PC-9 (cell line): ENCODE data around the gene LRRC46. TPM values are rescaled to one million over a fixed set of nuclear protein-coding genes. Genes with fewer than 3 reads are reported as not detected.

Source experiments
- BruUV-seq: library from RNA; stranded (reverse); fragments of 400-500 nt; replicated peaks from 2 replicates; lab custom pipeline; 2021; lab: Mats Ljungman, UMichigan
- CTCF ChIA-PET: fragments of 300-600 bp; sonication (Branson Sonifier 250); formaldehyde crosslinking; loops from one replicate; lab custom pipeline; 2022; ENCODE audit warnings: antibody characterized with exemption; lab: Charles Lee
- POLR2A ChIA-PET: fragments of 300-600 bp; sonication (Branson Sonifier 250); formaldehyde crosslinking; loops from one replicate; lab custom pipeline; 2022; ENCODE audit warnings: antibody characterized with exemption; ENCODE audit not compliant: unreplicated experiment; lab: Charles Lee
- DNase-seq, 2 experiments: peaks; one replicate each; pipeline versions ENCODE4 v3.0.0 to v3.0.0-alpha.2; 2015 to 2022; ENCODE audit warnings: mixed read lengths in 1 of 2
- H2AFZ ChIP-seq: fragments of 200-600 bp; sonication (generic); 2 replicates; pipeline ENCODE4 v1.8.1; 2017; ENCODE audit warnings: antibody characterized with exemption
- H3F3A ChIP-seq: fragments of 200-600 bp; sonication (generic); 2 replicates; pipeline ENCODE4 v1.8.1; 2017; ENCODE audit warnings: antibody characterized with exemption, mild to moderate bottlenecking, low read depth; ENCODE audit not compliant: insufficient read depth
- H3K27ac ChIP-seq: fragments of 200-600 bp; sonication (generic); 2 replicates; pipeline ENCODE4 v1.6.1; 2016; ENCODE audit warnings: mixed run types
- H3K27me3 ChIP-seq: fragments of 200-600 bp; sonication (generic); 2 replicates; pipeline ENCODE4 v1.6.1; 2016; ENCODE audit warnings: low read depth, mixed run types; ENCODE audit not compliant: insufficient read depth
- H3K36me3 ChIP-seq: fragments of 200-600 bp; sonication (generic); 2 replicates; pipeline ENCODE4 v1.6.1; 2016; ENCODE audit warnings: low read depth, mixed run types
- H3K4me1 ChIP-seq: fragments of 200-600 bp; sonication (generic); replicated peaks from 2 replicates; pipeline ENCODE4 v1.6.1; 2016; ENCODE audit warnings: mixed run types; ENCODE audit not compliant: insufficient read depth
- H3K4me2 ChIP-seq: fragments of 200-600 bp; sonication (generic); 2 replicates; pipeline ENCODE4 v1.6.1; 2017; ENCODE audit warnings: mixed run types
- H3K4me3 ChIP-seq: fragments of 200-600 bp; sonication (generic); 2 replicates; pipeline ENCODE4 v1.6.1; 2016; ENCODE audit warnings: mixed run types
- H3K79me2 ChIP-seq: fragments of 200-600 bp; sonication (generic); 2 replicates; pipeline ENCODE4 v1.6.1; 2017; ENCODE audit warnings: low read depth, mixed run types
- H3K9me2 ChIP-seq: fragments of 200-600 bp; sonication (generic); 2 replicates; pipeline ENCODE4 v1.8.1; 2017; ENCODE audit warnings: mild to moderate bottlenecking; ENCODE audit not compliant: insufficient read depth
- H3K9me3 ChIP-seq: fragments of 200-600 bp; sonication (generic); 2 replicates; pipeline ENCODE4 v1.8.1; 2016; ENCODE audit warnings: low read depth; ENCODE audit not compliant: insufficient read depth
- H4K20me1 ChIP-seq: fragments of 200-600 bp; sonication (generic); 2 replicates; pipeline ENCODE4 v1.8.1; 2017; ENCODE audit not compliant: insufficient read depth
- CTCF ChIP-seq: fragments of 200-600 bp; sonication (generic); conservative IDR thresholded peaks from 2 replicates; pipeline ENCODE4 v1.6.1; 2017; ENCODE audit warnings: mixed run types, antibody characterized with exemption, mild to moderate bottlenecking, moderate library complexity
- EZH2 ChIP-seq: fragments of 200-600 bp; sonication (generic); IDR thresholded peaks from 2 replicates; pipeline ENCODE4 v1.8.0; 2017; ENCODE audit warnings: antibody characterized with exemption, low read depth
- intact Hi-C: fragments of 100-400 bp; cut with micrococcal nuclease; formaldehyde crosslinking; loops from one replicate; pipeline ENCODE4 v1.10.0; 2022; ENCODE audit not compliant: unreplicated experiment
- total RNA-seq: library from RNA; stranded (reverse); gene quantifications from 2 replicates; pipeline ENCODE4 v1.2.3, GENCODE V29; 2021

Gene LRRC46
- total RNA-seq, 1 experiment from 2014 or later = 1.9 TPM

GRCh38 chr17:47821424-47822391 is 9.8 kb upstream of the LRRC46 start, which contains the start of gene OSBPL7:
Gene OSBPL7 (minus strand): TSS chr17:47821794. CDS start chr17:47820278, 1,516 bp downstream.
- no peaks in the 10 kb centered on the region for H3K9me3 ChIP-seq
- intact Hi-C loops = loop anchor here (2.0 kb wide), 1 partner anchor 23 kb away; no protein-coding TSS in a partner anchor
- peak within 1 kb of the TSS; percentile 66 for H2AFZ ChIP-seq
- H3K27me3 ChIP-seq = no peaks in the 10 kb centered on the region
- peaks cover 24% of the 10 kb centered on the region for H3K79me2 ChIP-seq
- peaks cover 30% of the 10 kb centered on the region for H3K4me1 ChIP-seq
- H3F3A ChIP-seq = peaks cover 38% of the 10 kb centered on the region
- peak within 1 kb of the TSS; percentile 90 for H3K4me3 ChIP-seq
- DNase-seq = peak; percentile 81 to 90
- POLR2A ChIA-PET = interaction anchor here (0.6 to 1.0 kb wide), 3 partner anchors 10 to 1151 kb away, joined by 3 to 9 read pairs (median 5); partner anchors contain the start of genes ATP5MC1, LRRC46 and MRPL10
- CTCF ChIA-PET = interaction anchor here (0.5 to 0.6 kb wide), 3 partner anchors 10 to 206 kb away, joined by 3 to 5 read pairs (median 3); partner anchors contain the start of genes LRRC46 and MRPL10
- BruUV-seq = no TSS peak
- no peak; the same call in 1 of the 2 replicates for TF ChIP-seq CTCF
- no peak for TF ChIP-seq EZH2
- peak within 1 kb of the TSS; percentile 91 for H3K4me2 ChIP-seq
- H3K27ac ChIP-seq = peak within 1 kb of the TSS; percentile 79
- peaks cover 36% of the 10 kb centered on the region for H3K36me3 ChIP-seq
- no peaks in the 10 kb centered on the region for H3K9me2 ChIP-seq
- H4K20me1 ChIP-seq = no peaks in the 10 kb centered on the region; the same call in 1 of the 2 replicates

DNA sequence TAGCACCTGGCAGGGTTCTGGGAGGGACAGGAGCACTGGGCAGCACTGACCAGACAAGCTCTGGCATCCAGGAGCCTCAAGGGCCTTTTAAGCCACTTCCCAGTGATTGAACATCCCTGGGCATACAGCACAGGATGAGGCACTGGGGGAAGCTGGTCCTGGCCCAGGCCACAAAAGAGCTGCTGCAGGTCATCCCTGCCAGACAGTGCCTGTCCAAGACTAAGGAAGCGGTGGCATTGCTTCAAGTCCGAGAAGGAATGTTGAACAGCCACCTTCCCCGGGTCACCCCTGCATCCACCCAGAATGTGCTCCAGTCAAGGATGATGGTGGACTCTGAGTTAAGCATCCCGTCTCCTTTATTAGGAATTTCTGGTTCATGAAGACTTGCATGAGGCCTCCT is 8.7 kb upstream of the LRRC46 start:
- Histone ChIP-seq H3K36me3 (peaks cover 39% of the 10 kb centered on the region), H3K4me3 (no peak overlapping the region), H3K4me2 (peak overlapping the region; percentile 91), H3K4me1 (peaks cover 30% of the 10 kb centered on the region), H2AFZ (no peak overlapping the region), H3K79me2 (peaks cover 24% of the 10 kb centered on the region), H3K9me3 (no peaks in the 10 kb centered on the region), H4K20me1 (no peaks in the 10 kb centered on the region; the same call in 1 of the 2 replicates), H3F3A (peaks cover 38% of the 10 kb centered on the region), H3K27me3 (no peaks in the 10 kb centered on the region), H3K27ac (peak overlapping the region; percentile 79; the same call in 1 of the 2 replicates), H3K9me2 (no peaks in the 10 kb centered on the region)
- ChIA-PET POLR2A (no interaction called here), CTCF (interaction anchor here (0.5 kb wide), 1 partner anchor 89 kb away, joined by 3 read pairs; no protein-coding TSS in a partner anchor)
- DNase-seq = no peak
- BruUV-seq = no TSS peak
- no peak for TF ChIP-seq EZH2
- no peak for TF ChIP-seq CTCF
- intact Hi-C loops = no loop called here

GRCh38 chr17:47823519-47823918 is 8.0 kb upstream of the LRRC46 start:
- Histone ChIP-seq H3K79me2 (peaks cover 25% of the 10 kb centered on the region), H3K4me2 (no peak overlapping the region), H3K36me3 (peaks cover 38% of the 10 kb centered on the region), H3K9me2 (no peaks in the 10 kb centered on the region), H2AFZ (no peak overlapping the region), H3K4me3 (no peak overlapping the region), H3K27me3 (no peaks in the 10 kb centered on the region), H4K20me1 (no peaks in the 10 kb centered on the region; the same call in 1 of the 2 replicates), H3K4me1 (peaks cover 30% of the 10 kb centered on the region), H3F3A (peaks cover 38% of the 10 kb centered on the region), H3K9me3 (no peaks in the 10 kb centered on the region), H3K27ac (no peak overlapping the region)
- BruUV-seq = no TSS peak
- ChIA-PET CTCF (no interaction called here), POLR2A (no interaction called here)
- TF ChIP-seq CTCF = no peak
- TF ChIP-seq EZH2 = no peak
- DNase-seq = no peak
- intact Hi-C loops = no loop called here
